HG02840 (cell line): ENCODE data around the gene HAL.

Experiments used
- ATAC-seq: cut with Tn5 transposase; IDR thresholded peaks from one replicate; pipeline ENCODE4 v1.9.1; 2021; ENCODE audit warnings: mild to moderate bottlenecking, moderate library complexity, moderate number of reproducible peaks; ENCODE audit not compliant: unreplicated experiment, low FRiP score

Gene HAL, protein sequence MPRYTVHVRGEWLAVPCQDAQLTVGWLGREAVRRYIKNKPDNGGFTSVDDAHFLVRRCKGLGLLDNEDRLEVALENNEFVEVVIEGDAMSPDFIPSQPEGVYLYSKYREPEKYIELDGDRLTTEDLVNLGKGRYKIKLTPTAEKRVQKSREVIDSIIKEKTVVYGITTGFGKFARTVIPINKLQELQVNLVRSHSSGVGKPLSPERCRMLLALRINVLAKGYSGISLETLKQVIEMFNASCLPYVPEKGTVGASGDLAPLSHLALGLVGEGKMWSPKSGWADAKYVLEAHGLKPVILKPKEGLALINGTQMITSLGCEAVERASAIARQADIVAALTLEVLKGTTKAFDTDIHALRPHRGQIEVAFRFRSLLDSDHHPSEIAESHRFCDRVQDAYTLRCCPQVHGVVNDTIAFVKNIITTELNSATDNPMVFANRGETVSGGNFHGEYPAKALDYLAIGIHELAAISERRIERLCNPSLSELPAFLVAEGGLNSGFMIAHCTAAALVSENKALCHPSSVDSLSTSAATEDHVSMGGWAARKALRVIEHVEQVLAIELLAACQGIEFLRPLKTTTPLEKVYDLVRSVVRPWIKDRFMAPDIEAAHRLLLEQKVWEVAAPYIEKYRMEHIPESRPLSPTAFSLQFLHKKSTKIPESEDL

DNA sequence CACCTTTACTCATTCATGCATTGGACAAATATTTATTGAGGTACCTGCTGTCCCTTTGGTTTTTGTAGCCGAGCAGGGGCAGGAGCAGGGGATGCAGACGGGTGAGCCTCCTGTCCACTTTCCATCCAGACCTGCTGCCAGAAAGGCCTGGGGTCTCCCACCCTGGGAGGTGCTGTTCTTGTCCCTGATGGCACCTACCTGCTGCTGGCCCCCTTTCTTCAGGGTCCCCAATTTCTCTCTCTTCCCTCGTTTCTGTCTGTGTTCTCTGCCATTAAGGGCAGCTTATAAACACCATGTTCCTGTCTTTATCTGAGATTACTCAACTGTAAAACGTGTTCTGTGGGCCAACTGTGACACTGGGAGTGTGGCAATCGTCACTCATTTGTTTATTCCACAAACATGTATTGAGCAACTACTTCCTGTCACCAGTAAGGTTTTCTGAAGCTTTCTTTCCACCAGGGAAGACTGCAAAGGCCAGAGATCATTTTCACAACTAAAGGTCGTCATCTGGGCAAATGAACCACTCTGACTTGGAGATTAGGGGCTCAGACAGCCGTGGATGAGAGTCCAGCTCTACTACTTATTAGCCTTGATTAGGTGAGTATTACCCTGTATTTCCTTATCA, at the start of gene HAL:
HAL (minus strand) TSS at position 311 of the 625 bp plus-strand sequence. CDS start 434 bp downstream, outside the sequence.
- ATAC-seq, result no peak

DNA sequence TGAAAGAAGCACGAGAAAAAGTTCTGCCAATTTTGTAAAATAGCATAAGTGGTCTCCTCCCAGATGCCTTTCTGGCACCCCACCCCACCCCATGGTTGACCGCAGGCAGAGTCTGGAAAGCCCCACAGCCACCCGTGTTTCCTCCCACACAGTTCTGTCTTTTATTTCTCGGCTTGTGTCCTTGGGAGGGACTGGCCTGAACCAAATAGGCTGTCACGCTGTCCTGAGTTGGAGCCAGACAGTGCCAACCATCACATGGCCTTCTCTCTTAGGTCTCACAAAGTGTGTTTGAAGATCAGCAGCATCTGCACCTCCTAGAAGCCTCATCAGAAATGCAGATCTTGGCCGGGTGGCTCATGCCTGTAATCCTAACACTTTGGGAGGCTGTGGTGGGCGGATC, 49.4 kb upstream of the HAL start:
- ATAC-seq, result no peak

DNA sequence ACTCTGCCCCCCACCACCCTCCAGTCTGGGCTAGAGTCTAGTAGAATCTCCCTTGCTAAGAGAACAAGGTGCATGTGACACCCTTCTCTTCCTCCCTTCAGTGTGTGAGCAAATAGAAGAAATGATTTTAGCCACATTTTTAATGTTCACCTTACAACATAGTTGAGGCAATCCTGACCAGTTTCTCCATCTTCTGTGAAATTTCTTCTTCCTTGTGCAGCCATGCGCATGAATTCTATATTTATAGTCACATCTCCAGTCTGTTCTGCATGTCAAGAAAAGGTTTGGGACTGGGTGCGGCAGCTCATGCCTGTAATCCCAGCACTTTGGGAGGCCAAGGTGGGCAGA, 48.8 kb upstream of the HAL start:
- ATAC-seq, result no peak

DNA sequence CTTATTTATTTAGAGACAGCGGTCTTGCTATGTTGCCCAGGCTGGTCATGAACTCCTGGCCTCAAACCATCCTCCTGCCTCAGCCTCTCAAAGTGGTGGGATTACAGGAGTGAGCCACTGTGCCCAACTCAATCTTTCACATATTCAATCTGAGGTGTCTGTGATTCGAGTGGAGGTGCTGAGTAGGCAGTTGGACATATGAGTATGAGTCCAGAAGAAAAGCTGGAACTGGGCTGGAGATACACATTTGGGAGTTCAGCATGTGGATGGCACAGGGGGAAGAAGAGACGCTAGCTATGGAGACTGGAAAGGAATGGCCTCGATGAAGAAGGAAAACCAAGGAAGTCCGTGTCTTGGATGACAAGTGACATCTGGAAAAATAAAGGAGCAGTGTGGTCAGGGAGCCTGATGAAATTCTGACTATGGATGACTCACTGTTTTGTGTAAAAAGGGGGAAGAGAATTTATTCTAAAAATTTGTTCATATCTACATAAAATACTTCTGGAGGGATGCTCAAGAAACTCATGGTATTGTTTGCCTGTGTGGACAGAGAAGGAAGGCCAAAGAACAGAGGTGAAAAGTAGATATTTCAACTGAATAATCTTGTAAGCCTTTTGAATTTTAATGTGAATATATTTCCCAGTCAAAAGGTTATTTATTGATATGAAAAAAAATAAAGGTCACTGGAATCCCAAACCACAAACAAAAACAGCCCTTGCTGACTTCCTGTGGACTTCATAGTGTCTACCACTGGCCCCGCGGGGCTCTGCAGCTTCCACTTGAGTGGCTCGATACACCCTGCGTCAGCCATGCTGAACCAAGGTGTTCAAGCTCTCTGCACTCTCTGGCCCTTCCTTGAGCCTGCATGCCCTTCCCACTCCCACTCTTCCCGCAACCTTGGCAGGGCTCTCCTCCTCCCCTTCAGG, 48.1 kb upstream of the HAL start:
- ATAC-seq, result no peak

DNA sequence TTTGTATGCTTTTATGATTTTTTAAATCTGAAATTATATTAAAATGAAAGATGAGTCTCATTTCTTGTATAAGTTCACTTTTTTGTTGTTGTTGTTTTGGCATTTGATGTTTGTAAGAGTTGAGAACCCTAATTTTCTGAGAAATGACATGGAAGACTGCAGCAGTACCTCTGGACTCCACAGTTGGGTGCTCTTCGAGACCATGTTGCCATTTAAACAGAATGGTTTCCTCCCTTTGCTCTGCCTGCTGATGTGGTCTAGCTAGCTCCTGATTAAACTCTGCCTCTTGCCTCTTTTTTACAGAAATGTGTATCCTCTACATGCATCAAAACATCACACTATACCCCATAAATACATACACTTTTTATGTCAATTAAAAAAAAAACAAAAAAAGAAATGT, 45.0 kb upstream of the HAL start:
- no peak for ATAC-seq

DNA sequence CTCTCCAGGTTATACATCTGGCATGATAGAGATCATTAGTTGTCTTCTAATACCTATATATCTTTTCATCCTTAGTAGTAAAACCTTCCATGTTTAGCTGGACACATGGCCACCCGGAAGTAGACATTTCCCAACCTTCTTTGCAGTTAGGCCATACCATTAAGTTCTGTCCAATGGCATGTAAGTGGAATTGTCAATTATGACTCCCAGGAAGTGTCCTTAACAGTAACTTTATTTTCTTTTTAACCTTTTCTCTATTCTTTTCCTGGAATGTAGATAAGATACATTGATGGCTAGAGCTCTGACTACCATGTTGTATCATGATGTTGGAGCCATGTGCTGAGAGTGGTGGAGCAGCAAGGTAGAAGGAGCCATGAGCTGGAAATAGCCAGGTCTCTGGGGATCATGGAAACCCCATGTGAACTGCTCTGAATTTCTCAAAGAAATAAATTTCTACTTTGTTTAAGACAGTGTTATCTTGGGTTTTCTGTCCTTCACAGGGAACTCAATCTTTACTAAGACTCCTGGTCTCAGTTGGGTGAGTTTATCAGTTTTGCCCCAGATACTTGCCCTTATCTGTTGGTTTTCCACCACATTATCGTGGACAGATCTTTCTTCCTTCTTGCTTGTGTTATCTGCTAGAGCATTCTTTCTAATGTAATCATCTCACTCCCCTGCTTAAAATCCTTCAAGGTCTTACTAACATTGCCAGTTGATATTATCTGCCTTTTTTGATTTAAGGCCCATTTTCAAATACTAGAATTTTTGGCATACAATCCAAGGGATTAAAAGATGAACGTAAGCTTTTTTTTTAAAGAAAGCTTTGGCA, 44.4 kb upstream of the HAL start:
- ATAC-seq, result no peak

DNA sequence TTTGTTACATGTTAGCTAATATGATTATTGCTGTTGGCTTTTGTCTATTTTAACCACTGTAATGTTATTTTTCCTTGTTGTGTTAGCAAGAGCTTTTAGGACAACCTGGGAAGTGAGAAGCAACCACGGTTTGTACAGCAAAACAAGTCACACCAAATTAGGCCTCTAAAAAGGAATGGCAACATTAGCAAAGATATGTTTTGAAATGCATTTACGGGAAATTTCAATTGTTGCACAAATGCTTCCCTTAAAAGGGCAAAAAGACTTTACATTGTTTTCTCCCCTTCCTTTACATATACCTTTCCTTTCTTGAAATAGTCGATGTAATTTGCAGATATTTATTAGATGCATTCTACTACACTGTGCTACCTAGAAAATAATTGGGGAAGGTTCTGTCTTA, 43.4 kb upstream of the HAL start:
- ATAC-seq, result no peak

DNA sequence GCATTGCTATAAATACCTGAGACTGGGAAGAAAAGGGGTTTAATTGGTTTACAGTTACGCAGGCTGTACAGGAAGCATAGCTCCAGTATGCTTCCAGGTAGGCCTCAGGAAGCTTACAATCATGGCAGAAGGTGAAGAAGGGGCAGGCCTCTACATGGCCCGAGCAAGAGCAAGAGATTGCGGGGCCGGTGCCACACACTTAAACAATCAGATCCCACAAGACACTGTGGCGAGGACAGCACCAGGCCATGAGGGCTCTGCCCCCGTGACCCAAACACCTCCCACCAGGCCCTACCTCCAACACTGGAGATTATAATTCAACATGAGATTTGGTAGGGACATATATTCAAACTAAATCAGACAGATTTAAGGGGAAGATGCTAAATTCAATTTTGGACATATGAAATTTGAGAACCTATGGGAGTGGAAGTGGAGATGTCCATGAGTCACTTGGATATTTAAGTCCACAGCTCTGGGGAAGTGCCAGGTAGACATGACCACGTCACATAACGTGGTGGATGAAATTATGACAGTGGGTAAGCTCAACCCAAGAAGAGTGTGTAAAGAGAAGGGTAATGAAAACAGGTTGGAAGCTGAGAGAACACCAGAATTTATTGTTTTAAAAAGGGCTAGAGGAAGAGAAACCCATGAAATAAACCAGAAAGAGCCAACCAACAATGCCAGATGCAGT, 40.8 kb upstream of the HAL start:
- ATAC-seq, result no peak

DNA sequence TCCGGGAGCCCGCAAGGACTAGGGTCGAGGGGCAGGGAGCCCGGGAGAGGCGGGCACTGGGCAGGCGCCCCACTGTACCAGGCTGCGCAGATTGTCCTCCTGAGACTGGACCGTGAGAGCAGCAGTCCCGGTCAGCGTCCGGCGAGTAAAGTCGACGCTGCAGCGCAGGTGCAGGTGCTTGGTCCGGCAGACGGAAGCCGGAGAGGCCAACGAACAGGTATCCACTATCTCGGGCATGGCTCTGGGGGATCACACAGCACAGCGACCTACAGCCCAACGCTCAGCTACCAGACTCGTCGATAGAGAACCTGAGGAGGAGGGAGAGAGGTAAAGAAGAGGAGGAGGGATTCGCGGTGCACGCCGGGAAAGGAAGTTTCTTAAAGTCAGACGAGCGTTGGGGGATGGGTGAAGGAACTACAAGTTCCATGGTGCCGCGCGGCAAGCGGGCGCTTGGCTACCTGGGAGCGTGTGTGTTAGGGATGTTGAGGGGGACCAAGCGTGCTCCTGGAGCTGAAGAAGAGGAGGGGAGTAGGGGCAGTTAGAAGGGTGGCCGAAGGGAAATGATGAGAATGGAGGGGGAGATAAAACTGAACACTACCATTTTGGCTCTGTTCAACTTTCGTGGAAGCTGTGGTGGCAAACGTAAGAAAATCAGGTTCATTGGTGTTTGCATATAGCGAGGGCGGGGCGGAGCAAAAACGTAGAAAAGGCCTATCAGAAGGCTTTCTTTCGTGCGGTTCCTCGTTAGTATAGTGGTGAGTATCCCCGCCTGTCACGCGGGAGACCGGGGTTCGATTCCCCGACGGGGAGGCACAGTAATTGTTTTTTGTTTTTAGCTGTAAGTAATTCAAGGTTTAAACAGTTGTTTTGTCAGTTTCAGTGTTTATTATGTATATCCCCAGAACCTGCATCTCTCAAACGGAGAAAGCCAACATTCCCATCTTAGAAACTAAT, 39.4 kb upstream of the HAL start, which contains the start of gene LTA4H:
LTA4H (minus strand) TSS at position 305 of the 954 bp plus-strand sequence; CDS start at position 237, 68 bp downstream.
- ATAC-seq, result peak; percentile 94

DNA sequence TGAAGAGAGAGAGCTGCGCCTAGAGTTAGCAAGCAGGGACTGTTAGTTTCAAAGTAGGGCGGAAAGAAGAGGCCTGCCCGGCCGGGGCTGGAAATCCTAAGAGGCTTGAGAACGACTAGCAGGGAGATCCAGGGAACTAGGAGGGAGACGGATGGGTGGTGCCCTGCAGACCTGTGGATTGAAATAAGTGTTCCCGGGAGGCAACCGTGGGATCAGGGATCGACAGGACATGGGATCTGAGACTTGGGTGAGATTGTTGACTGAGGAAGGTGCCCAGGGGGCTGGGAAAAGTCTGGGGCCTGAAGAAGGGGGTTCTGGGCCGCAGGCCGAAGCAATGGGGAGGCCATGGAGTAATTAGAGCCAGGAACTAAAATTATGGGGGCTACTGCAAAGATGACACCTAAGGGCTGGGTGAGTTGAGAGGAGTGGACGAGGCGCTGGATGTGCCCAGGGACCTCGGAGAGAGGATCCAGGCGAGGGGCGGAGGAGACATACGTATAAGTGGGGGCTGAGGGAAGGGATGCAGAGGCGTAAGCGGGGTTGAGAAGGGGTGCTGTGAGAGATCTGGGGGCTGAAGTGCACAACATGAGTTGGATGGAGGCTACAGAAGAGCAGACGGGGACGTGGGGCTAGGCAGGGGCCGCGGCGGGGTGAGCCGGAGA, 38.6 kb upstream of the HAL start:
- peak; percentile 7 for ATAC-seq

DNA sequence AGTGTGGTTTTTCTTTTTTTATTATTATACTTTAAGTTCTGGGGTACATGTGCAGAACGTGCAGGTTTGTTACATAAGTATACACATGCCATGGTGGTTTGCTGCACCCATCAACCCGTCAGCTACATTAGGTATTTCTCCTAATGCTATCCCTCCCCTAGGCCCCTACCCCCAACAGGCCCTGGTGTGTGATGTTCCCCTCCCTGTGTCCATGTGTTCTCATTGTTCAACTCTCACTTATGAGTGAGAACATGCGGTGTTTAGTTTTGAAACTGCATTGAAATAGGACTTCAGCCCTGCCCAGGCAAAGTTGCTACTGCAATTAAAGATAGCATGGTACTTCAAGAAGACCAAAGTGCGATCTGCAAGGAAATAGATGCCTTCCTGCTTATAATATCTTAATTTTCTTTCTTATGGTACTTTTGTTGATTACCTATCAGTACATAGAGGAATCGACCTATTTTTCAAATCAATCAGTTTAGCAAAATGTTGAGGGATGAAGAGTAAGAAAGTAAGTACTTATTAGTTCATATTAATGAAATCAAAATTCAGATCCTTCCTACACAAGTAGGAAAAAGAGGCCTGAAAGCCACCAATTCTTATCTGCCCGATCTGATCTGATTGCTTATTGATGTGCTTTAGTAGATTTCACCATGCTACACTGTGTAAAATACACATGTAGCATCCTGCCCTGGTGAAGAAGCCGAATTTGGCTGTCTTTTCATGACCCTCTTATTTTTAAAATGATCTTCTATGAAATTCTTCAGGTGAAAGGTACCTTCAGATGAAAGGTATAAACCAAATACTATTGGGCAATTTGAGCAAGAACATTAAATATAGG, 37.6 kb upstream of the HAL start:
- ATAC-seq, result no peak

DNA sequence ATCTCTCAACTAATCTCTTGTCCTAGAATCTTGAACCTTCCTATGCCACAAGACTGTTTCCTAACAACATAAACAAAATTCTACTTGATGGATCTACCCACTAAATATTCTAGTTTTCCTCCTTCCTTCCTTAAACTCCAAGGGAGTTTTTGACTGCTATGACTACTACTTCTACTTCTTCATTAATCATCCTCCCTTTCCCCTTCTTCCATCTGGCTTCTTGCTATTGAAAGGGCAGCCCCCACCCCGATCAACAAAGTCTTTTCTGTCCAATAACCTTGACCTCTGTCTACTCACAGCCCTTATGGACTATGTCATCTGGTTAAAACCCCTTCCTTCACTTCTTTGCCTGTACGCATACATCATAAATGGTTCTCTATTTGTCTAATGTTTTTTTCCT, 33.7 kb upstream of the HAL start:
- no peak for ATAC-seq

DNA sequence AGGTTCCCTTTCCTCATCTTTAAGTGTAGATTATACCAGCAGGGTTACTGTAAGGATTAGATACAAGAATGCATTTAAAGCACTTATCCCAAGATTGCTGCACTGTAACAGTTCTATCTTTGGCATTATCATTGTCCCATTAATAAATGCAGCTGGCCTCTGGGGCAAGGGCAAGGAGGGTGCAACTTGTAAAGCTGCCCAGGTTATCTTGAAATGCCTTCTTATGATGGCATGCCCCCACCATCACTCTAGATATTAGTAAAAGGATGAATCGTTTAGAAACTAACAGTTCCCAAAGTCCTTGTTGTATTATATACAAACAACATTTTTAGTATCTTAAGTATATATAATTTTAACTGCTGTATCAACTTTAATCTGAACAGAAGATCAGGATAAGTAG, 32.4 kb upstream of the HAL start:
- ATAC-seq, result no peak

DNA sequence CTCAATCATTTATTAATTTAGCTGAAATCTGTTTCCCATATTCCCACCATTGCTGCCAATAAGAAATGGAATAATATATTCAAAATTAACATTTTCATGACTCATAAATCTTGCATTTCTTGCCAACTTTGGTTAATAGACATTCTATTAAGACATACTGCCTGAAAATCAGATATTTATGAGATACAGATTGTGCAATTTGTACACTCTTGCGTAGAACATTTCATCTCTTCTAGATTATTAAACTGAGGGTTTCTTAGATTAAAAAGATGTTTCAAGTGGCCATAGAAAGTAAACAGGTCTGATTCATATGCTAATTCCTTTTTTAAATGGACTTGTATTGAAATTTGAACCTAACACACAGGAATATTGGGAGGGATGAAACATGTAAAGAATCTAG, 30.2 kb upstream of the HAL start:
- no peak for ATAC-seq

DNA sequence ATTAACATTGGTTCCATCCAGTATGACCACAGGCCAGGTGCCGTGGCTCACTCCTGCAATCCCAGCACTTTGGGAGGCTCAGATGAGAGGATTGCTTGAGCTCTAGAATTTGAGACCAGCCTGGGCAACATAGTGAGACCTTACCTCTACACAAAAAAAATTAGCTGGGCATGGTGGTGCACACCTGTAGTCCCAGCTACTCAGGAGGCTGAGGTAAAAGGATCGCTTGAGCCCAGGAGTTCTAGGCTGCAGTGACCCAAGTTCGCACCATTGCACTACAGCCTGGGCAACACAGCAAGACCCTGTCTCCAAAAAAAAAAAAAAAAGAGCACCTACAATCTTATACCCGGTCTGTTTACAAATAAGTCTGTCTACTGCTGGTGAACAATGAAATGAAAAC, 29.4 kb upstream of the HAL start:
- ATAC-seq, result no peak

DNA sequence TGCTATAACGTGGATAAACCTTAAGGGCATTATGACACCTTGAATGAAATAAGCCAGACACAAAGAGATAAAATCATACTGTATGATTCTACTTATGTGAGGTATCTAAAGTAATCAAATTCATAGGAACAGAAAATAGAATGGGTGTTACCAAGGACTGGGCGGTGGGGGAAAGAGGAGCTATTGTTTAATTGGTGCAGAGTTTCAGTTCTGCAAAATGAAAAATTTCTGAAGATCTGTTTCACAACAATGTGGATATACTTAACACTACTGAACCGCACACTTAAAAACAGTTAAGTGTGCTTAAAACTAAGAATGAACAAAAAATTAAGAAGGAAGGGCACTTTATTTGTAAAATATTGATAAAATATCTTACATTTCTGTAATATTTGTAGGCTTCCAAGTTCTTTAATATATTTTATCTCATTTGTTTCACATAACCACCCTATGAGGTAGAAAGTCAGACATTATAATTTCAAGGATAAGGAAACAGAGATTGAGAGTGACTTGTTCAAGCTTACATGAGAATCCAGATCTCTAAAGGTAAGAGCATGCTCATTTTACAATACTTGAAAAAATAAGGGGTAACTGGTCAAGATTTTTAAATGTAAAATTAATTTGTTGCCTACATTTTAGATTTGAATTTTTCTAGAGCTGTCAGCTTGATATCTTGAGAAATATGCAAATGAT, 24.3 kb upstream of the HAL start:
- no peak for ATAC-seq
